HepG2 (cell line): Measurements from ENCODE around the gene STK11. TPM values are rescaled to one million over a fixed set of nuclear protein-coding genes. Genes with fewer than 3 reads are reported as not detected.

Experiments used
- ARNTL ChIP-seq: sonication (generic); formaldehyde crosslinking; IDR thresholded peaks from 2 replicates; pipeline ENCODE4 v1.4.0; 2020; ENCODE audit warnings: mild to moderate bottlenecking, missing genetic modification reagents
- ETV5 ChIP-seq: IDR thresholded peaks from 2 replicates; pipeline ENCODE4 v1.6.1; 2018; ENCODE audit warnings: missing biosample characterization, missing genetic modification reagents, inconsistent platforms, borderline replicate concordance
- HIVEP1 ChIP-seq: sonication (generic); formaldehyde crosslinking; IDR thresholded peaks from 2 replicates; pipeline ENCODE4 v1.4.0; 2020; ENCODE audit warnings: mild to moderate bottlenecking, missing genetic modification reagents
- HOXA7 ChIP-seq: sonication (generic); formaldehyde crosslinking; IDR thresholded peaks from 2 replicates; pipeline ENCODE4 v1.8.1; 2022; ENCODE audit warnings: mild to moderate bottlenecking, missing genetic modification reagents, moderate library complexity
- HOXD1 ChIP-seq: sonication (generic); formaldehyde crosslinking; IDR thresholded peaks from 2 replicates; pipeline ENCODE4 v1.5.0; 2020; ENCODE audit warnings: missing genetic modification reagents
- JDP2 ChIP-seq: sonication (generic); formaldehyde crosslinking; IDR thresholded peaks from 2 replicates; pipeline ENCODE4 v1.8.1; 2022; ENCODE audit warnings: missing genetic modification reagents, borderline replicate concordance
- NFIB ChIP-seq: sonication (generic); formaldehyde crosslinking; IDR thresholded peaks from 2 replicates; pipeline ENCODE4 v1.9.0; 2021; ENCODE audit warnings: missing genetic modification reagents, mild to moderate bottlenecking, borderline replicate concordance
- PHF8 ChIP-seq: sonication (generic); formaldehyde crosslinking; IDR thresholded peaks from 2 replicates; pipeline ENCODE4 v1.5.0; 2020; ENCODE audit warnings: missing genetic modification reagents
- POLR2AphosphoS5 ChIP-seq: IDR thresholded peaks from 2 replicates; pipeline ENCODE4 v1.6.1; 2012; ENCODE audit warnings: low read depth, low read length
- RXRA ChIP-seq: sonication (generic); formaldehyde crosslinking; IDR thresholded peaks from 2 replicates; pipeline ENCODE4 v1.5.1; 2020; ENCODE audit warnings: missing genetic modification reagents
- SNAPC2 ChIP-seq: sonication (generic); formaldehyde crosslinking; IDR thresholded peaks from 2 replicates; pipeline ENCODE4 v1.8.1; 2022; ENCODE audit warnings: mild to moderate bottlenecking, missing genetic modification reagents
- STAG1 ChIP-seq: sonication (generic); formaldehyde crosslinking; IDR thresholded peaks from 2 replicates; pipeline ENCODE4 v1.4.0; 2020; ENCODE audit warnings: missing genetic modification reagents
- TRIM22 ChIP-seq: fragments of 450-650 bp; IDR thresholded peaks from 2 replicates; pipeline ENCODE4 v1.6.1; 2017
- ZNF432 ChIP-seq: sonication (generic); formaldehyde crosslinking; IDR thresholded peaks from 2 replicates; pipeline ENCODE4 v1.5.0; 2020; ENCODE audit warnings: missing genetic modification reagents, mild to moderate bottlenecking, borderline replicate concordance
- ZNF567 ChIP-seq: sonication (generic); formaldehyde crosslinking; IDR thresholded peaks from 2 replicates; pipeline ENCODE4 v1.8.1; 2023; ENCODE audit warnings: mild to moderate bottlenecking, missing genetic modification reagents, borderline replicate concordance
- ZNF670 ChIP-seq: sonication (generic); formaldehyde crosslinking; IDR thresholded peaks from 2 replicates; pipeline ENCODE4 v1.8.0; 2022; ENCODE audit warnings: mild to moderate bottlenecking, missing genetic modification reagents, borderline replicate concordance
- ZNF687 ChIP-seq: sonication (generic); formaldehyde crosslinking; IDR thresholded peaks from 2 replicates; pipeline ENCODE4 v1.5.1; 2020; ENCODE audit warnings: mild to moderate bottlenecking, missing genetic modification reagents, moderate library complexity
- ZNF788 ChIP-seq: sonication (generic); formaldehyde crosslinking; IDR thresholded peaks from 2 replicates; pipeline ENCODE4 v1.5.0; 2020; ENCODE audit warnings: mild to moderate bottlenecking, missing genetic modification reagents, borderline replicate concordance
- polyA plus RNA-seq, 8 experiments: library from polyadenylated mRNA; depleted of rRNA in 3 of 8; stranded (reverse) in 7 of 8; unstranded in 1 of 8; fragments of >200 nt; fragmentation: Illumina TruSeq in 4 of 8; extraction: Trizol in 4 of 8; gene quantifications; 2 replicates each; pipeline versions ENCODE4 v1.2.1 to v1.2.3, GENCODE V29; 2011 to 2016; ENCODE audit warnings: low read depth in 4 of 8, missing spikeins in 1 of 8, mixed read lengths in 1 of 8; ENCODE audit not compliant: insufficient read depth in 1 of 8
- total RNA-seq, 5 experiments: library from RNA; depleted of rRNA; stranded (reverse); fragments of >200 nt; fragmentation: Illumina TruSeq; extraction: Trizol; gene quantifications; 2 replicates each; pipeline ENCODE4 v1.2.3, GENCODE V29; 2016; ENCODE audit warnings: low read depth in 1 of 5
- TF ChIP-seq, protein P1 (sequence below): sonication (generic); formaldehyde crosslinking; IDR thresholded peaks from 2 replicates; pipeline ENCODE4 v1.4.0; 2020; ENCODE audit warnings: missing genetic modification reagents
- TF ChIP-seq, protein P2 (sequence below): conservative IDR thresholded peaks from 2 replicates; pipeline ENCODE4 v1.6.1; 2018; ENCODE audit warnings: missing genetic modification reagents

Gene STK11
- total and polyA plus RNA-seq, 2 of the 13 experiments (the other 11 are each of a cell fraction or from before 2014, with no cell fraction given), result 27.5 to 43.6 TPM

DNA sequence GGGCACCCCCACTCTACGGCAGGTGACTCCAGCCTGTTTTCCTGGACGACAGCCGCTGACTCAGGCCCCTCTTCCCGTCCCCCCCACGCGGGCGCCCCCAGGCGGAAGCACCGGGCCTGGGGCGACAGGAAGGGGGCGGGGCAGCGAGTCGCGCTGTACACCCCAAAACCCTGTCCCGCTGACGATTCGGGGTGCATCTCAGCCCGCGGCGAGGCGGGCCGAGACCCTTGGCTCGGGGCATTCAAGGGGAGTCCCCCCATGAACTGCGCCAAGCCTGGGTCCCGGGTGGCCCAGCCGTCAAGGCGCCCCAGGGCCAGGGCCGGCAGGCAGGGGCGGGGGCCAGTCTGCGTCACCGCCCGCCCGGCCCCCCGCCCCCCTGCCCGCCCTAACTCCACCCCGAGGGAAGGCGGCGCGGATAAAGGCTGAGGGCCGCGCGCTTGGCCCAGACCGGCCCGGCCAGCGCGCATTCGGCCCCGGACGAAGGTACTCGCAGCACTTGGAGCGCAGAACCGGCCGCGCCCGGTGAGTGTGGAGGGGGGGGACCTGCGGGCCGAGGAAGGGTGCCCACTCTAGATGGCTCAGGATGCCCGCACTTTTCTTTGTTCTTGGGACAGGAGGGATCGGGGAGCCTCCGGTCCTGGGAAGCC lies 42.7 kb downstream of the STK11 start, which contains the start of gene MIDN (continued):
- TF ChIP-seq, protein P1, sequence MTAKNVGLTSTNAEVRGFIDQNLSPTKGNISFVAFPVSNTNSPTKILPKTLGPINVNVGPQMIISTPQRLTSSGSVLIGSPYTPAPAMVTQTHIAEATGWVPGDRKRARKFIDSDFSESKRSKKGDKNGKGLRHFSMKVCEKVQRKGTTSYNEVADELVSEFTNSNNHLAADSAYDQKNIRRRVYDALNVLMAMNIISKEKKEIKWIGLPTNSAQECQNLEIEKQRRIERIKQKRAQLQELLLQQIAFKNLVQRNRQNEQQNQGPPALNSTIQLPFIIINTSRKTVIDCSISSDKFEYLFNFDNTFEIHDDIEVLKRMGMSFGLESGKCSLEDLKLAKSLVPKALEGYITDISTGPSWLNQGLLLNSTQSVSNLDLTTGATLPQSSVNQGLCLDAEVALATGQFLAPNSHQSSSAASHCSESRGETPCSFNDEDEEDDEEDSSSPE (CRISPR knock-in tag), result 0 out of 2 replicates have a peak, but pooled peaks have one; percentile 19
- TF ChIP-seq ETV5 (CRISPR knock-in tag) (peak; percentile 87), STAG1 (CRISPR knock-in tag) (peak; percentile 19; the same call in 1 of the 2 replicates), SNAPC2 (CRISPR knock-in tag) (peak; percentile 40; the same call in 1 of the 2 replicates), ZNF687 (CRISPR knock-in tag) (peak; percentile 81), TRIM22 (no peak), ZNF788 (no peak), POLR2AphosphoS5 (peak; percentile 95), HIVEP1 (CRISPR knock-in tag) (peak; percentile 84), ZNF432 (CRISPR knock-in tag) (no peak), RXRA (peak; percentile 66), PHF8 (CRISPR knock-in tag) (peak; percentile 85), ZNF567 (CRISPR knock-in tag) (0 out of 2 replicates have a peak, but pooled peaks have one; percentile 69), ARNTL (CRISPR knock-in tag) (peak; percentile 40; the same call in 1 of the 2 replicates), HOXA7 (no peak), ZNF670 (peak; percentile 87), NFIB (CRISPR knock-in tag) (no peak), JDP2 (CRISPR knock-in tag) (no peak; the same call in 1 of the 2 replicates), HOXD1 (CRISPR knock-in tag) (0 out of 2 replicates have a peak, but pooled peaks have one; percentile 49)
- TF ChIP-seq, protein P2, sequence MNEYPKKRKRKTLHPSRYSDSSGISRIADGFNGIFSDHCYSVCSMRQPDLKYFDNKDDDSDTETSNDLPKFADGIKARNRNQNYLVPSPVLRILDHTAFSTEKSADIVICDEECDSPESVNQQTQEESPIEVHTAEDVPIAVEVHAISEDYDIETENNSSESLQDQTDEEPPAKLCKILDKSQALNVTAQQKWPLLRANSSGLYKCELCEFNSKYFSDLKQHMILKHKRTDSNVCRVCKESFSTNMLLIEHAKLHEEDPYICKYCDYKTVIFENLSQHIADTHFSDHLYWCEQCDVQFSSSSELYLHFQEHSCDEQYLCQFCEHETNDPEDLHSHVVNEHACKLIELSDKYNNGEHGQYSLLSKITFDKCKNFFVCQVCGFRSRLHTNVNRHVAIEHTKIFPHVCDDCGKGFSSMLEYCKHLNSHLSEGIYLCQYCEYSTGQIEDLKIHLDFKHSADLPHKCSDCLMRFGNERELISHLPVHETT, result peak; percentile 45; the same call in 1 of the 2 replicates
